ENCODE results near the gene LRRC73.
"Not testable (repeated sequence)": the region's sequence is repeated elsewhere in the genome, so short reads cannot be mapped to it uniquely, and the experiment has no call there.

The LRRC73 gene

GRCh38 chr6:43511824-43512415 is 1.8 kb upstream of the LRRC73 start:
- in situ Hi-C loops (cut with MboI; ENCODE audit: low sequenced_read_pairs): no loop called here

GRCh38 chr6:43510827-43511163 is 649 bp upstream of the LRRC73 start:
- in situ Hi-C loops (cut with MboI; ENCODE audit: low sequenced_read_pairs): no loop called here

- in situ Hi-C loops (cut with MboI; ENCODE audit: low sequenced_read_pairs): loop anchor here (10.0 kb wide), 1 partner anchor 255 kb away; no protein-coding TSS in a partner anchor
Observed at GRCh38 chr6:43509142-43509983, 783 bp downstream of the LRRC73 start.

- in situ Hi-C loops (cut with MboI; ENCODE audit: low sequenced_read_pairs): loop anchor here (10.0 kb wide), 1 partner anchor 254 kb away; no protein-coding TSS in a partner anchor
Observed at GRCh38 chr6:43508481-43509141, 1.5 kb downstream of the LRRC73 start.

GRCh38 chr6:43506667-43507471 is 3.3 kb downstream of the LRRC73 start:
- in situ Hi-C loops (cut with MboI; ENCODE audit: low sequenced_read_pairs): loop anchor here (10.0 kb wide), 1 partner anchor 252 kb away; no protein-coding TSS in a partner anchor

- in situ Hi-C loops (cut with MboI; ENCODE audit: low sequenced_read_pairs): loop anchor here (10.0 kb wide), 1 partner anchor 251 kb away; no protein-coding TSS in a partner anchor
Observed at GRCh38 chr6:43506171-43506570, 4.0 kb downstream of the LRRC73 start.

- in situ Hi-C loops (cut with MboI; ENCODE audit: low sequenced_read_pairs): loop anchor here (10.0 kb wide), 1 partner anchor 251 kb away; no protein-coding TSS in a partner anchor
Observed at GRCh38 chr6:43505718-43506117, 4.4 kb downstream of the LRRC73 start.

- in situ Hi-C loops (cut with MboI; ENCODE audit: low sequenced_read_pairs): loop anchor here (10.0 kb wide), 1 partner anchor 250 kb away; no protein-coding TSS in a partner anchor
Observed at GRCh38 chr6:43504756-43505593, 5.2 kb downstream of the LRRC73 start.

GRCh38 chr6:43503443-43503842 is 6.7 kb downstream of the LRRC73 start:
- in situ Hi-C loops (cut with MboI; ENCODE audit: low sequenced_read_pairs): loop anchor here (10.0 kb wide), 1 partner anchor 249 kb away; no protein-coding TSS in a partner anchor

- in situ Hi-C loops (cut with MboI; ENCODE audit: low sequenced_read_pairs): loop anchor here (10.0 kb wide), 1 partner anchor 248 kb away; no protein-coding TSS in a partner anchor
Observed at GRCh38 chr6:43502666-43503065, 7.5 kb downstream of the LRRC73 start.

GRCh38 chr6:43500921-43501320 is 9.2 kb downstream of the LRRC73 start:
- in situ Hi-C loops (cut with MboI; ENCODE audit: low sequenced_read_pairs): loop anchor here (10.0 kb wide), 1 partner anchor 246 kb away; no protein-coding TSS in a partner anchor

- in situ Hi-C loops (cut with MboI; ENCODE audit: low sequenced_read_pairs): no loop called here
Observed at GRCh38 chr6:43499028-43499815, 10.9 kb downstream of the LRRC73 start.

GRCh38 chr6:43498291-43498690 is 11.9 kb downstream of the LRRC73 start:
- in situ Hi-C loops (cut with MboI; ENCODE audit: low sequenced_read_pairs): not testable (repeated sequence)

- in situ Hi-C loops (cut with MboI; ENCODE audit: low sequenced_read_pairs): no loop called here
Observed at GRCh38 chr6:43497689-43498088, 12.5 kb downstream of the LRRC73 start.

GRCh38 chr6:43497129-43497396 is 13.1 kb downstream of the LRRC73 start:
- in situ Hi-C loops (cut with MboI; ENCODE audit: low sequenced_read_pairs): no loop called here

- in situ Hi-C loops (cut with MboI; ENCODE audit: low sequenced_read_pairs): no loop called here
Observed at GRCh38 chr6:43496370-43497128, 13.6 kb downstream of the LRRC73 start.

- in situ Hi-C loops (cut with MboI; ENCODE audit: low sequenced_read_pairs): no loop called here
Observed at GRCh38 chr6:43495409-43495941, 14.7 kb downstream of the LRRC73 start.

GRCh38 chr6:43494766-43495165 is 15.4 kb downstream of the LRRC73 start:
- in situ Hi-C loops (cut with MboI; ENCODE audit: low sequenced_read_pairs): no loop called here
